Neural progenitor cell (in vitro differentiated cells): ENCODE data around the gene CD81. TPM values are rescaled to one million over a fixed set of nuclear protein-coding genes. Genes with fewer than 3 reads are reported as not detected.

Experiments used
- DNase-seq: peaks from one replicate; pipeline ENCODE4 v3.0.0-alpha.2; 2016; ENCODE audit warnings: low spot score
- H2AFZ ChIP-seq: fragments of 200-600 bp; sonication (generic); replicated peaks from 2 replicates; pipeline ENCODE4 v1.6.1; 2016; ENCODE audit warnings: antibody characterized with exemption
- H3F3A ChIP-seq: fragments of 200-600 bp; sonication (generic); 2 replicates; pipeline ENCODE4 v1.6.1; 2016; ENCODE audit warnings: antibody characterized with exemption, low read depth
- H3K27ac ChIP-seq: fragments of 200-600 bp; sonication (generic); 2 replicates; pipeline ENCODE4 v1.5.1; 2016; ENCODE audit warnings: mild to moderate bottlenecking
- H3K27me3 ChIP-seq: fragments of 200-600 bp; sonication (generic); 2 replicates; pipeline ENCODE4 v1.6.1; 2016; ENCODE audit warnings: mild to moderate bottlenecking, moderate library complexity
- H3K36me3 ChIP-seq: fragments of 200-600 bp; sonication (generic); 2 replicates; pipeline ENCODE4 v1.5.1; 2016
- H3K4me1 ChIP-seq: fragments of 200-600 bp; sonication (generic); 2 replicates; pipeline ENCODE4 v1.6.1; 2016; ENCODE audit warnings: mixed run types
- H3K4me2 ChIP-seq: fragments of 200-600 bp; sonication (generic); 2 replicates; pipeline ENCODE4 v1.6.1; 2016
- H3K4me3 ChIP-seq: fragments of 200-600 bp; sonication (generic); 2 replicates; pipeline ENCODE4 v1.5.1; 2016
- H3K79me2 ChIP-seq: fragments of 200-600 bp; sonication (generic); 2 replicates; pipeline ENCODE4 v1.6.1; 2016; ENCODE audit warnings: low read depth
- H3K9ac ChIP-seq: fragments of 200-600 bp; sonication (generic); 2 replicates; pipeline ENCODE4 v1.6.1; 2016
- H3K9me3 ChIP-seq: fragments of 200-600 bp; sonication (generic); 2 replicates; pipeline ENCODE4 v1.5.1; 2016; ENCODE audit warnings: low read depth
- H4K20me1 ChIP-seq: fragments of 200-600 bp; sonication (generic); 2 replicates; pipeline ENCODE4 v1.6.1; 2016; ENCODE audit warnings: low read depth
- H3K27ac Mint-ChIP-seq: 3 replicates; pipeline ENCODE4 v1.8.0; 2021; ENCODE audit warnings: mixed read lengths
- H3K27me3 Mint-ChIP-seq: 2 replicates; pipeline ENCODE4 v1.8.0; 2022; ENCODE audit warnings: low read depth, mild to moderate bottlenecking, inconsistent platforms, moderate library complexity, mixed read lengths; ENCODE audit not compliant: insufficient read depth
- H3K36me3 Mint-ChIP-seq: 3 replicates; pipeline ENCODE4 v1.8.0; 2021; ENCODE audit warnings: mixed read lengths
- H3K4me1 Mint-ChIP-seq: 3 replicates; pipeline ENCODE4 v1.8.0; 2021; ENCODE audit warnings: mixed read lengths
- H3K4me3 Mint-ChIP-seq: 3 replicates; pipeline ENCODE4 v1.8.0; 2021; ENCODE audit warnings: mild to moderate bottlenecking, moderate library complexity, mixed read lengths
- H3K9me3 Mint-ChIP-seq: 3 replicates; pipeline ENCODE4 v1.8.0; 2020; ENCODE audit warnings: mixed read lengths
- CTCF ChIP-seq: fragments of 200-600 bp; sonication (generic); IDR thresholded peaks from 2 replicates; pipeline ENCODE4 v1.5.1; 2017; ENCODE audit warnings: antibody characterized with exemption, mild to moderate bottlenecking
- EZH2 ChIP-seq: fragments of 200-600 bp; sonication (generic); IDR thresholded peaks from 2 replicates; pipeline ENCODE4 v1.6.1; 2017; ENCODE audit warnings: antibody characterized with exemption, mild to moderate bottlenecking, moderate library complexity
- EZH2phosphoT487 ChIP-seq: fragments of 200-600 bp; sonication (generic); IDR thresholded peaks from 2 replicates; pipeline ENCODE4 v1.6.1; 2017; ENCODE audit warnings: antibody characterized with exemption
- total RNA-seq: library from RNA; depleted of rRNA; stranded (reverse); fragments of >200 nt; gene quantifications from 2 replicates; pipeline ENCODE4 v1.2.3, GENCODE V29; 2015; ENCODE audit warnings: low replicate concordance

CD81 gene
- total RNA-seq, 1 donor from 2014 or later, result 87.6 TPM

GRCh38 chr11:2366733-2367132 lies 10.4 kb upstream of the CD81 start:
- Histone ChIP-seq H3K27me3 (no peaks in the 10 kb centered on the region), H3K4me1 (no peaks in the 10 kb centered on the region), H4K20me1 (no peaks in the 10 kb centered on the region), H2AFZ (no peak overlapping the region), H3K79me2 (no peaks in the 10 kb centered on the region), H3K36me3 (no peaks in the 10 kb centered on the region), H3K9me3 (no peaks in the 10 kb centered on the region), H3K9ac (no peak overlapping the region), H3F3A (no peaks in the 10 kb centered on the region), H3K4me3 (no peak overlapping the region), H3K27ac (no peak overlapping the region), H3K4me2 (no peak overlapping the region)
- Mint-ChIP-seq H3K27me3 (peaks cover 6% of the 10 kb centered on the region), H3K4me1 (peaks cover 2% of the 10 kb centered on the region), H3K27ac (peak overlapping the region; percentile 50), H3K9me3 (no peaks in the 10 kb centered on the region), H3K4me3 (no peak overlapping the region), H3K36me3 (no peaks in the 10 kb centered on the region)
- no peak for TF ChIP-seq EZH2phosphoT487
- TF ChIP-seq CTCF, result no peak
- no peak for TF ChIP-seq EZH2
- no peak for DNase-seq

- Mint-ChIP-seq H3K27ac (no peak overlapping the region), H3K4me1 (peaks cover 2% of the 10 kb centered on the region), H3K36me3 (no peaks in the 10 kb centered on the region), H3K4me3 (no peak overlapping the region), H3K27me3 (peaks cover 6% of the 10 kb centered on the region), H3K9me3 (no peaks in the 10 kb centered on the region)
- H3K79me2 ChIP-seq, result no peaks in the 10 kb centered on the region
- TF ChIP-seq EZH2phosphoT487 (no peak), EZH2 (no peak), CTCF (no peak)
- H3K9ac ChIP-seq, result no peak overlapping the region
- H3K27ac ChIP-seq, result no peak overlapping the region
- no peak for DNase-seq
- no peak overlapping the region for H3K4me3 ChIP-seq
- no peaks in the 10 kb centered on the region for H3K9me3 ChIP-seq
- H4K20me1 ChIP-seq, result no peaks in the 10 kb centered on the region
- no peaks in the 10 kb centered on the region for H3F3A ChIP-seq
- no peaks in the 10 kb centered on the region for H3K36me3 ChIP-seq
- H3K4me2 ChIP-seq, result no peak overlapping the region
- H3K4me1 ChIP-seq, result no peaks in the 10 kb centered on the region
- H2AFZ ChIP-seq, result no peak overlapping the region
- H3K27me3 ChIP-seq, result no peaks in the 10 kb centered on the region
Observed at GRCh38 chr11:2367266-2368160, 9.6 kb upstream of the CD81 start.

- no peak overlapping the region for H3K4me3 Mint-ChIP-seq
- H3K9me3 ChIP-seq, result no peaks in the 10 kb centered on the region
- peaks cover 2% of the 10 kb centered on the region for H3K4me1 Mint-ChIP-seq
- peaks cover 6% of the 10 kb centered on the region for H3K27me3 Mint-ChIP-seq
- H2AFZ ChIP-seq, result no peak overlapping the region
- H3K4me1 ChIP-seq, result no peaks in the 10 kb centered on the region
- TF ChIP-seq EZH2 (no peak), EZH2phosphoT487 (no peak), CTCF (no peak)
- no peaks in the 10 kb centered on the region for H3F3A ChIP-seq
- H3K9me3 Mint-ChIP-seq, result no peaks in the 10 kb centered on the region
- no peak overlapping the region for H3K9ac ChIP-seq
- no peaks in the 10 kb centered on the region for H3K79me2 ChIP-seq
- H3K4me3 ChIP-seq, result no peak overlapping the region
- H3K36me3 Mint-ChIP-seq, result no peaks in the 10 kb centered on the region
- no peaks in the 10 kb centered on the region for H4K20me1 ChIP-seq
- DNase-seq, result no peak
- no peaks in the 10 kb centered on the region for H3K36me3 ChIP-seq
- H3K27ac Mint-ChIP-seq, result no peak overlapping the region
- no peaks in the 10 kb centered on the region for H3K27me3 ChIP-seq
- H3K4me2 ChIP-seq, result no peak overlapping the region
- no peak overlapping the region for H3K27ac ChIP-seq
Observed at GRCh38 chr11:2368178-2368850, 8.8 kb upstream of the CD81 start.
